SK-N-SH (cell line): ENCODE measurements around the gene SGMS2.

Experiments
- SMC3 ChIP-seq: IDR thresholded peaks from 2 replicates; pipeline ENCODE4 v1.6.1; 2012; ENCODE audit warnings: low read depth, low read length, improper control_type of control experiment
- TAF1 ChIP-seq: IDR thresholded peaks from 2 replicates; pipeline ENCODE4 v1.6.1; 2012; ENCODE audit warnings: low read depth, mild to moderate bottlenecking, low read length, moderate library complexity, borderline replicate concordance
- YY1 ChIP-seq: IDR thresholded peaks from 2 replicates; pipeline ENCODE4 v1.4.0; 2012; ENCODE audit warnings: low read depth, mild to moderate bottlenecking
- TF ChIP-seq, protein P1 (sequence below): IDR thresholded peaks from 2 replicates; pipeline ENCODE4 v1.4.0; 2012; ENCODE audit warnings: low read depth
- TF ChIP-seq, protein P2 (sequence below): fragments of 200-600 bp; sonication (generic); IDR thresholded peaks from 2 replicates; pipeline ENCODE4 v1.6.1; 2017; ENCODE audit warnings: antibody characterized with exemption, mild to moderate bottlenecking, moderate library complexity

DNA sequence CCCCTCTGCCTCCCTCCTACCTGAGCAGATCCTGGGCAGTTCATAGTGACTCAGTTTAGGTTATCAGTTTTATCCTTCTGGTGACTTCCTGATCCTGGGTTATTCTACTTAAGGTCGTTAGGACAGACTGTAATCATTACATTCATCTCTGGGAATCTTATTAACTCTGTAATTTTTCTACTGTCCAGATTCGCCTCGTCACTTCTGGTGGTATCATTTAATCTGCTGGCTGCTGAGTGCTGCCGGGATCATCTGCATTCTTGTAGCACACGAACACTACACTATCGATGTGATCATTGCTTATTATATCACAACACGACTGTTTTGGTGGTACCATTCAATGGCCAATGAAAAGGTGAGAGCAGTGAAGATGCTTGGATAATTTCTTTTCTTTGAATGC, 83.6 kb downstream of the SGMS2 start:
- TF ChIP-seq, protein P1, sequence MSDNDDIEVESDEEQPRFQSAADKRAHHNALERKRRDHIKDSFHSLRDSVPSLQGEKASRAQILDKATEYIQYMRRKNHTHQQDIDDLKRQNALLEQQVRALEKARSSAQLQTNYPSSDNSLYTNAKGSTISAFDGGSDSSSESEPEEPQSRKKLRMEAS: no peak
- no peak for TF ChIP-seq TAF1
- TF ChIP-seq SMC3: no peak
- no peak for TF ChIP-seq YY1
- TF ChIP-seq, protein P2, sequence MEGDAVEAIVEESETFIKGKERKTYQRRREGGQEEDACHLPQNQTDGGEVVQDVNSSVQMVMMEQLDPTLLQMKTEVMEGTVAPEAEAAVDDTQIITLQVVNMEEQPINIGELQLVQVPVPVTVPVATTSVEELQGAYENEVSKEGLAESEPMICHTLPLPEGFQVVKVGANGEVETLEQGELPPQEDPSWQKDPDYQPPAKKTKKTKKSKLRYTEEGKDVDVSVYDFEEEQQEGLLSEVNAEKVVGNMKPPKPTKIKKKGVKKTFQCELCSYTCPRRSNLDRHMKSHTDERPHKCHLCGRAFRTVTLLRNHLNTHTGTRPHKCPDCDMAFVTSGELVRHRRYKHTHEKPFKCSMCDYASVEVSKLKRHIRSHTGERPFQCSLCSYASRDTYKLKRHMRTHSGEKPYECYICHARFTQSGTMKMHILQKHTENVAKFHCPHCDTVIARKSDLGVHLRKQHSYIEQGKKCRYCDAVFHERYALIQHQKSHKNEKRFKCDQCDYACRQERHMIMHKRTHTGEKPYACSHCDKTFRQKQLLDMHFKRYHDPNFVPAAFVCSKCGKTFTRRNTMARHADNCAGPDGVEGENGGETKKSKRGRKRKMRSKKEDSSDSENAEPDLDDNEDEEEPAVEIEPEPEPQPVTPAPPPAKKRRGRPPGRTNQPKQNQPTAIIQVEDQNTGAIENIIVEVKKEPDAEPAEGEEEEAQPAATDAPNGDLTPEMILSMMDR: no peak
